Stimulated activated CD4-positive, alpha-beta T cell treated with anti-CD3 and anti-CD28 coated beads, Interleukin-1b, Interleukin-23, amount 100 ng/mL, for 24 hours (primary cell): ENCODE results near the gene PLPPR2.
A peak's percentile ranks its signal among the peaks of the same experiment; 100 is the strongest.
"Not testable (repeated sequence)": the region's sequence is repeated elsewhere in the genome, so short reads cannot be mapped to it uniquely, and the experiment has no call there.

Source experiments
- DNase-seq, 4 experiments: peaks; one replicate each; pipeline ENCODE4 v3.0.0-alpha.2; 2020; ENCODE audit warnings: low read depth in 4 of 4, low spot score in 1 of 4

Gene PLPPR2

DNA sequence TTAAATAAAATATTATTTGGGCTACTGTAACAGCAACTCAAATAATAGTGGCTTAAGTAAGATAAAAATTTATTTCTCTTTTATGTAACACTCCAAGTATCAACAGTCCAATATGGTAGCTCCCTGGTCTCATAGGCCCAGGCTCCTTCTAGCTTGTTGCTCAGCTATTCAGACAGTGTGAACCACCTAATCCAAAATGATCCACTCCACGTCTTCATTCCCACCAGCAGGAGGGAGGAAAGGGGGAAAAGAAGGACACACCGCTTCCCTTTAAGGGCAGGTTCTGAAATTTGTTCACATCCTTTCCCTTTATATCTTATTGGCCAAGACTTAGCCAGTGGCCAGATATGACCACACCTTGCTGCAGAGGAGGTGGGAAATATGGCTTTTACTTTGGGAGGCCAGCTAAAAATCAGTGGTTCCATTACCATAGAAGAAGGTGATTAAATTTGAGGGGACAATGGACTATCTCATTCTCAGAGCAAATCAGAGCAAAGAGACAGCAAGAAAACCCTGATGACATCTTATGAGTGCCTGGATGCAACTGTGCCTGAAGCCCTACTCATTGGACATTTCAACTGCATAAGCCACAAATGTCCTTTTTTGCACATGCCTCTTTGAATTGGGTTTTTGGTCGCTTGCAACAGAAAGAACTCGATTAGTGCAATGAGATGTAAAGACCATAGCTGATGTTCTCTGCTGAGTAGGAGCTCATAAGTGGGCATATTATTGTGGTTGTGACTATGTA, 35.9 kb downstream of the PLPPR2 start:
- no peak for DNase-seq

DNA sequence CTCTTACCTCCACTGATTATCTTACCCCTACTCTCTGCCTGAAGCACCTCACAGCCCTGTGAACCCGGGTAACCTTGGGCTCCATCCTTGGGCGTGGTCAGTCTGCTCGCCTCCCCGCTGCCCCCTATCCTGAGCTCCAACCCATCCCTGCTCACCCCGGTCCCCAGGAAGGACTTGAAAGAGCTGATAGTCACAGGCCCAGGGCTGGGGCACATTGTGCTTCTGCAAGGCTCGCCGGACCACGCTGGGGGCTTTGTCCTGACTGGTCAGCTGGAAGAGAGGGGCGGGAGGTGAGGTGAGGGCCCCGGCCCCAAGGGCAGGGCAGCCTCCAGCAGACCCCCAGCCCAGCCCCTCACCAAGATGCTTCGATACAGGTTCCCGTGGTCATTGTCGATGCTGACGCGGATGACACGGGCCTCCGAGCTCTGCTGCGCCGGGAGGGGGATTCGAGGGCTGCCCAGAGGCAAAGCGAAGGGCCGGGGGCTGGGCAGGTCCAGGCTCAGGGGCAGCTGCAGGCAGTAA, 41.9 kb downstream of the PLPPR2 start:
- no peak for DNase-seq

DNA sequence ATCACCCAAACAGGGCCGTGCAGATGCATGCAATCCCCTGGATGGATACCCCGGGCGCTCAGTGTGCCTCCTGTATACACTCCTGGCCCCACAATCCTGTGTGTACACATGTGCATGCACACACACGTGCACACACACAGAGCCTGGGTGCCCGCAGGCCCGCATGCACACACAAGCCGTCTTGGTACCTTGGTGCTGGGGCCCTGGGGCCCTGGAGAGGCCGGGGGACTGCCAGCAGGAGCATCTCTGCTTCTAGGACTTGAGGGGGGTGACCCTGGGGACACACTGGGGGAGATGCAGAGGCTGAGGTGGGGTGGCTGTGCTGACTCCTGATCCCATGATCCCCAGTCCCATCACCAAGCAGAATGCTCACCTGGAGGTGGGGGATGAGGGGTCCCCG, 44.4 kb downstream of the PLPPR2 start:
- DNase-seq = no peak

DNA sequence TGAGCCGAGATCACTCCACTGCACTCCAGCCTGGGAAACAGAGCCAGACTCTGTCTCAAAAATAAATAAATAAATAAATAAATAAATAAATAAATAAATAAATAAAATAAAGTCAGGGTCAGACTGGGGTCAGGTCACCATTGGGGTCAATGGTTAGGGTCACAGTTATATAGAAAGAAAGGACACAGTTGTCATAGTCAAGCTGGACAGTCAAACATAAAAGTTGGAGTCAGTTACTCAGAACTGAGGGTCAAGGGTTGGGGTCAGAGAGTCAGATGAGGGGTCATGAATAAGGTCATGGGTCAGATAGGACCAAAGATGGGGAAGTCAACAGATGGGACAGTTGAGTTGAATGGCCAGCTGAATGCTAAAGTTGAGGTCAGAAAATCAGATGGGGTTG, 45.6 kb downstream of the PLPPR2 start:
- DNase-seq = no peak

DNA sequence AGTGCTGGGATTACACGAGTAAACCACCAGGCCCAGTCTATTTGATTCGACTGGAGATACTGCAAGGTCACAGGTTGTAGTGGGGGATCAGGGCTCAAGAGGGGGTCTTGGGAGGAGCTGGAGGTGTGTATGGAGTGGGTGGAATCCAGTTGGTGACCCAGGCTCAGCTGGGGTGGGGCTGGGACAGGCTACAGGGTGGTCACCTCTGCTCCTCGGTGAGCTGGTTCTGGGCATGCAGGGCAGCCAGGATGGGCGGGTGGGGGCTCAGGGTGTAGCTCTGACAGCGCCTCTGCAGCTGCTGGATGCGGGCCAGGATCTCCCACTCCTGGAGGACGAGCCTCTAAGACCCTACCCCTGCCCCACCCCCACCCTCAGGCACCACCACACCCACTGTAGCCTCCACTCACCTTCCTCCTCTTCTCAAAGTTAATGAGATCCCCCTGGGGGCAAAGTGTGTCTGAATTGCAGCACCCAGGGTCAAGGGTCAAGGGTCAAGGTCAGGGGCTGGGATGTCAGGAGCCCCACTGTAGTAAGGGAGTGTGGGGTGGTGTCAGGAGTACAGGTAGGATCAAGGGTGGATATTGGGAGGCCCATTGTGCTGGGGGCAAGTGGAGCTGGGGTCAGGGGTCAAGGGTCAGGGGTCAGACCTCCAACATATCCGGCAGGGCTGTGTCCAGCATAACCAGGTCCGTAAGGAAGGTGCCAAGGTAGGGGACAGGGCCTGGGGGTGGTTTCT, 46.7 kb downstream of the PLPPR2 start:
- no peak for DNase-seq

DNA sequence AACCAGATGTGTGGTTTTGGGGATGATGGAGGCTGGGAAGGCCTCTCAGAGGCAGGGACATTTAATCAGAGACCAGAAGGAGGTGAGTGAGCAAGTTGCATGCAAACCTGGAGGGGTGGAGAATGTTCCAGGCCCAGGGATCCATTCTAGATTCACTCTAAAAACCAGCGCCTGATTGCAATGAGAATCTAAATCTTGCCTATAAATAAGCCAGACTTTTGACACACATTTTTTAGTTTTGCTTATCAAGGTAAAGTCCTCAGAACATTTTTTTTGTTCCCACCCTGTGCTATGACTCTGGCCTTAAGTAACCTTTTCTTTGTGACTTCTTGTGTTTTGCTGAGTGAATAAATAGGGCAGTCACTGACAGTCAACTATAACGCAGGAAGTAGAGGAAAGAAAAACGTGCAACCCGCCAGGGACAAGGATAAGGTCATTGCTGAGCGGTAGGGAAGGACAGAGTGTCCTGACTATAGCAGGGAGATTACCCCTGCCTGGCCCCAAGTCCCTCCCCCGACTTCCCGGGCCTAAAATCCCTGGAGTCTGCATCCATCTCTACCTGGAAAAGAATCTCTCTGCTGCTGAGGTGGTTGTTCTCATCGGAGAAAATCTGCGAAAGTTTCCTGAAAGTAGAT, 49.5 kb downstream of the PLPPR2 start:
- DNase-seq = no peak

DNA sequence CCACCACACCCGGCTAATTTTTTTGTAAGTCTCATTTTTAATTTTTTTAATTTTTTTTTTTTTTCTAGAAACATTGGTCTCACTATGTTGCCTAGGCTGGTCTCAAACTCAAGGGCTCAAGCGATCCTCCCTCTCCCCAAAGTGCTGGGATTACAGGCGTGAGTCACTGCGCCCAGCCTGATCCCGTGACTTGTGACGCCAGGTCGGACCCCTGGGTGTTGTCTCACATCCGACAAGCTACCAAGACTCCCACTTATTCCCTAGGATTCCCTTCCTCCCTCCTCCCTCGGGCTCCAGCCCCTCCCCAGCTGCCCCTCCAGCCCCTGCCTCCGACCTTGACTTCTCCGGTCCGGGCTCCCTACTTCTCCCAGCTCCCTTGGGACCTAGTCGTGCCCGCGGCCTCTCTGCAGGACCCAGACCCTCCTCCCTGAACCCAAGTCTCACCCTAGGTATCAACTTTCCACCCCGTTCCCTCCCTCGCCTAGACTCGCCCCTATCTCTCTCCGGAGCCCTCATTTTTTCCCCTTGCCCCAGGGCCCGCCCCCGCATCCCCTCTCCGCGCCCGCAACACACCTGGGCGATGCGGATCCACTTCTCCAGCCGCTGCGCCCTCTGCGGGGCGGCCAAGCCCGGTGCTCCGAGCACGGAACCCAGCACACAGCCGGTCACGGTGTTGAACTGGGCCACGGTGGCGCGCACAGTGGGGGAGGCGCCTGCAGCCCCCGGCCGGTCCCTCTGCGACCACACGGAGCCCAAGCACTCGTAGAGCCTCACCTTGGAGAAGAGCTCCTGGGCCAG, 50.8 kb downstream of the PLPPR2 start:
- peak in 1 of 4 experiments; percentile 43 for DNase-seq

DNA sequence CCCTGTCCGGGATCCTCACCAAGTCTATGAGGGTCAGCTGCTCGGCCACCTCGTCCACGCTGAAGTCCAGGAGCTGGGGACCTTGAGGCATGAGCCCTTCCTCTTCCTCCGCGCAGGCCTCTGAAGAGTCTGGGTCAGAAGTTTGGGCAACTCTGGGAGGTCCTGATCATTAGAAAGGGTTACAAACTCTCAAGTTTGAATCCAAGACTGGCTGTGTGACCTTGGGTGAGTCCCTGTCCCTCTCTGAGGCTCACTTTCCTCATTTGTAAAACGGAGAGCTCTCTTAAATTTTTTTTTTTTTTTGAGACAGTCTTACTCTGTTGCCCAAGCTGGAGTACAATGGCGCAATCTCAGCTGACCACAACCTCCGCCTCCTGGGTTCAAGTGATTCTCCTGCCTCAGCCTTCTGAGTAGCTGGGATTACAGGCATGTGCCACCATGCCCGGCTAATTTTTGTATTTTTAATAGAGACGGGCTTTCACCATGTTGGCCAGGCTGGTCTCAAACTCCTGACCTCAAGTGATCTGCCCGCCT, 51.5 kb downstream of the PLPPR2 start:
- DNase-seq = not testable (repeated sequence)

DNA sequence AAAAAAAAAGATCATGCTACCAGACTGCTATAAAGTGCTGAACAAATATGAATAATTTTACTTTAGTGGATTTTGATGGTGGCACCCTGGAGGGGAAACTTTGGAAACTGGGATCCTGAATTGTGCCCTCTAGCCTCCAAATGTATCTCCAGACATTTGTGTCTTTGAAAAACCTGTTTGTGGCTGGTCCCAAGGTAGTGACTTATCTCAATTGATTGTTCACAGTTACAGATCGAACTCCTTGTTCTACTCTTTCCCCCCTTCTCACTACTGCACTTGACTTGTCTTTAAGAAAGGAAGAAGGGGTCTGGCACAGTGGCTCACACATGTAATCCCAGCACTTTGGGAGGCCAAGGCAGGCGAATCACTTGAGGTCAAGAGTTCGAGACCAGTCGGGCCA, 53.4 kb downstream of the PLPPR2 start:
- DNase-seq = no peak

DNA sequence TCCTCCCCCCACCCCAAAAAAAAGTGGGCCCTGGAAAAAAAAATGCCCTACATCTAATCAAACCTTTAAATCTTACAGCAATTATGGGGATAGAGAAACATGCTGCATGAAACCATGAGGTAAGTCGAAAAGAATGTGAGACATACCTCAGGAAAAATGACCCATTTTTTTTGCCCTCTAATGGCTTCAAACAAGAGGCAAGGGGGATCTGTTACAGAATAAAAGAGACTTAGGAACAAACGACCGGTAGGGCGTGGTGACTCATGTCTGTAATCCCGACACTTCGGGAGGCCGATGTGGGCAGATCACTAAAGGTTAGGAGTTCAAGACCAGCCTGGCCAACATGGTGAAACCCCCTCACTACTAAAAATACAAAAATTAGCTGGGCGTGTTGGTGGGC, 55.5 kb downstream of the PLPPR2 start:
- no peak for DNase-seq

DNA sequence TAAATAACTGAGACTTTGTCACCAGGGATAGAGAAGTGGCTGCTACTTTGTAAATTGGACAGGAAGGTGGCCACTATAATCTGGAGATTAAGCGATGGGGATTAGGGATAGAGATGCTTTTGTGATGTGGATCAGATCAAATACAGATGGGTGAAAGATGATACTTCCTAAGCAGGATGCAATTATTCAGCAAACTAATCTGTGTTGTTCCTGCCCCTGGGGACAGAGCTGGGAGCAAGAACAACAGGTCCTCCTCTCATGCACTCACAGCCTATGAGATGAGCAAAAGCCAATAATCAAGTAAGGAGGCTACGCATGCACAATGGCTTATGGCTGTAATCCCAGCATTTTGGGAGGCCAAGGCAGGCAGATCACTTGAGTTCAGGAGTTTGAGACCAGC, 59.3 kb downstream of the PLPPR2 start:
- DNase-seq = no peak
